NCI-H1694 treated with DMSO at 0.1 percent for 48 hours (cell line): Measurements from ENCODE around the gene POLR2M.

ENCODE experiments used
- DNase-seq: peaks from one replicate; lab custom pipeline; 2025; lab: John Stamatoyannopoulos, UW

The POLR2M gene

GRCh38 chr15:57706405-57707209 is at the start of gene POLR2M:
TSS of gene POLR2M (plus strand) at chr15:57706714. CDS start at chr15:57706843, 129 bp downstream.
- peak; percentile 93 for DNase-seq

- DNase-seq = no peak
Observed at GRCh38 chr15:57657619-57658018, 48.9 kb upstream of the POLR2M start.

- DNase-seq = no peak
Observed at GRCh38 chr15:57662091-57662744, 44.3 kb upstream of the POLR2M start.

- DNase-seq = no peak
Observed at GRCh38 chr15:57662802-57663201, 43.7 kb upstream of the POLR2M start.

GRCh38 chr15:57663262-57663661 is 43.3 kb upstream of the POLR2M start:
- DNase-seq = no peak

GRCh38 chr15:57665194-57665593 is 41.3 kb upstream of the POLR2M start:
- no peak for DNase-seq

- DNase-seq = no peak
Observed at GRCh38 chr15:57665939-57666338, 40.6 kb upstream of the POLR2M start.

GRCh38 chr15:57667171-57667849 is 39.2 kb upstream of the POLR2M start:
- no peak for DNase-seq

GRCh38 chr15:57668016-57668415 is 38.5 kb upstream of the POLR2M start:
- no peak for DNase-seq

- DNase-seq = no peak
Observed at GRCh38 chr15:57671636-57672035, 34.9 kb upstream of the POLR2M start.

- DNase-seq = no peak
Observed at GRCh38 chr15:57675481-57676181, 30.9 kb upstream of the POLR2M start.

GRCh38 chr15:57676585-57676984 is 29.9 kb upstream of the POLR2M start:
- DNase-seq = no peak

GRCh38 chr15:57677204-57677603 is 29.3 kb upstream of the POLR2M start:
- no peak for DNase-seq

- no peak for DNase-seq
Observed at GRCh38 chr15:57680021-57680420, 26.5 kb upstream of the POLR2M start.

GRCh38 chr15:57681011-57681410 is 25.5 kb upstream of the POLR2M start:
- no peak for DNase-seq

GRCh38 chr15:57683481-57683880 is 23.0 kb upstream of the POLR2M start:
- DNase-seq = no peak

- DNase-seq = no peak
Observed at GRCh38 chr15:57684491-57685151, 21.9 kb upstream of the POLR2M start.

- no peak for DNase-seq
Observed at GRCh38 chr15:57685306-57686095, 21.0 kb upstream of the POLR2M start.

- DNase-seq = no peak
Observed at GRCh38 chr15:57686657-57687056, 19.9 kb upstream of the POLR2M start.

- no peak for DNase-seq
Observed at GRCh38 chr15:57690341-57690966, 16.1 kb upstream of the POLR2M start.
